Activated CD8-positive, alpha-beta T cell treated with anti-CD3 and anti-CD28 coated beads for 36 hours (primary cell): Measurements from ENCODE around the gene SH3GLB2. TPM values are rescaled to one million over a fixed set of nuclear protein-coding genes. Genes with fewer than 3 reads are reported as not detected.

Source experiments
- ATAC-seq: fragments of 200-7000 bp; cut with Tn5 transposase; one replicate; pipeline ENCODE4 v1.10.0; 2021; ENCODE audit warnings: mild to moderate bottlenecking, moderate library complexity
- CTCF ChIA-PET: fragments of 350-600 bp; sonication (Branson Sonifier 250); formaldehyde crosslinking; loops from one replicate; lab custom pipeline; 2021; ENCODE audit warnings: antibody characterized with exemption; lab: Charles Lee
- POLR2A ChIA-PET: fragments of 350-600 bp; sonication (Branson Sonifier 250); formaldehyde crosslinking; loops from one replicate; lab custom pipeline; 2021; ENCODE audit warnings: antibody characterized with exemption; lab: Charles Lee
- DNase-seq: peaks from one replicate; pipeline ENCODE4 v3.0.0-alpha.2; 2020
- H3K27ac Mint-ChIP-seq: one replicate; pipeline ENCODE4 v1.8.0; 2021; ENCODE audit warnings: mild to moderate bottlenecking, mixed read lengths
- H3K27me3 Mint-ChIP-seq: one replicate; pipeline ENCODE4 v1.8.0; 2021; ENCODE audit warnings: mixed read lengths
- H3K36me3 Mint-ChIP-seq: one replicate; pipeline ENCODE4 v1.8.0; 2021; ENCODE audit warnings: low read depth, mixed read lengths
- H3K4me1 Mint-ChIP-seq: one replicate; pipeline ENCODE4 v1.8.0; 2021; ENCODE audit warnings: low read depth, mixed read lengths
- H3K4me3 Mint-ChIP-seq: one replicate; pipeline ENCODE4 v1.8.0; 2021; ENCODE audit warnings: mild to moderate bottlenecking, moderate library complexity, mixed read lengths
- H3K9me3 Mint-ChIP-seq: one replicate; pipeline ENCODE4 v1.8.0; 2021; ENCODE audit warnings: mixed read lengths
- intact Hi-C: fragments of 100-400 bp; cut with micrococcal nuclease; formaldehyde crosslinking; loops from one replicate; pipeline ENCODE4 v1.10.0; 2022
- total RNA-seq, 2 experiments: library from RNA; stranded (reverse); gene quantifications; one replicate each; pipeline ENCODE4 v1.2.3, GENCODE V29; 2021
- TF ChIP-seq, protein P1 (sequence below): fragments of 200-600 bp; IDR thresholded peaks from one replicate; pipeline ENCODE4 v1.8.0; 2022; ENCODE audit warnings: antibody characterized with exemption, mild to moderate bottlenecking

Gene SH3GLB2
- total RNA-seq, 2 experiments from 2014 or later: 49.3 to 50.8 TPM

DNA sequence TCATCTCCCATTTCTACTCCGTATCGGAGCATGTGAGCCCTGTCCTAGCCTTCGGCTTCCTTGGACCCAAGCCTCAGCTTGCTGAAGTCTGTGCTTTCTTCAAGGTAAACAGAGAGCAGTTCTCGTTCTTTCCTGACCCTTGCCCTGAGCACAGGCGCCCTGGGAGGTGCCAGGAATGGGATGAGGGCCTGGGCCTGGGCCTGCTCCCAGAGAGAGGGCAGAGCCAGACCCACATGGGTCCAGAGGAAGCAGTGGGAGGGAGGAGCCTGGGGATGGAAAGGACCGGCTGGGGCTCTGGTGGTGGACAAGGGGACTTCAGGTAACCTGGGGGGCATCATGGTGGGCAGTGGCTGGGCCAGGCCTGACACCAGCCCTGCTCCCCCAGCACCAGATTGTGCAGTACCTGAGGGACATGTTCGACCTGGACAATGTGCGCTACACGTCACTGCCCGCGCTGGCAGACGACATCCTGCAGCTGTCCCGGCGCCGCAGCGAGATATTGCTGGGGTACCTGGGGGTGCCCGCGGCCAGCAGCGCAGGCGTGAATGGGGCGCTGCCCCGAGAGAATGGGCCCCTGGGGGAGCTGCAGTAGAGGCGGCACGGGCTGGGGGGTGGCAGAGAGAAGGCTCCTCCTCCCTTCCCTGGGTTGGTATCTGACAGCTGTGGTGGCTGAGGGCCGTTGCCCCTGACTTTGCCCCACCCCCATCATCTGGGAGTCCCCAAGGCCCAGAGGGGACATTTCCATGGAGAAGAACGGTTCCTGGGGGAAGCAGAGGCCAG, 41.9 kb upstream of the SH3GLB2 start:
- peak overlapping the region; percentile 62 for H3K4me3 Mint-ChIP-seq
- no peak for ATAC-seq
- H3K36me3 Mint-ChIP-seq: peaks cover 16% of the 10 kb centered on the region
- ChIA-PET POLR2A (interaction anchor here (1.4 to 1.5 kb wide), 3 partner anchors 10 to 42 kb away, joined by 3 to 5 read pairs (median 4); partner anchors contain the start of genes DOLPP1 and SH3GLB2), CTCF (interaction anchor here (1.8 kb wide), 1 partner anchor 11 kb away, joined by 5 read pairs; the partner anchor contains the start of gene DOLPP1)
- no peak for DNase-seq
- intact Hi-C loops: no loop called here
- H3K9me3 Mint-ChIP-seq: no peaks in the 10 kb centered on the region
- peaks cover 45% of the 10 kb centered on the region for H3K4me1 Mint-ChIP-seq
- H3K27ac Mint-ChIP-seq: peak overlapping the region; percentile 85
- H3K27me3 Mint-ChIP-seq: no peaks in the 10 kb centered on the region
- TF ChIP-seq, protein P1, sequence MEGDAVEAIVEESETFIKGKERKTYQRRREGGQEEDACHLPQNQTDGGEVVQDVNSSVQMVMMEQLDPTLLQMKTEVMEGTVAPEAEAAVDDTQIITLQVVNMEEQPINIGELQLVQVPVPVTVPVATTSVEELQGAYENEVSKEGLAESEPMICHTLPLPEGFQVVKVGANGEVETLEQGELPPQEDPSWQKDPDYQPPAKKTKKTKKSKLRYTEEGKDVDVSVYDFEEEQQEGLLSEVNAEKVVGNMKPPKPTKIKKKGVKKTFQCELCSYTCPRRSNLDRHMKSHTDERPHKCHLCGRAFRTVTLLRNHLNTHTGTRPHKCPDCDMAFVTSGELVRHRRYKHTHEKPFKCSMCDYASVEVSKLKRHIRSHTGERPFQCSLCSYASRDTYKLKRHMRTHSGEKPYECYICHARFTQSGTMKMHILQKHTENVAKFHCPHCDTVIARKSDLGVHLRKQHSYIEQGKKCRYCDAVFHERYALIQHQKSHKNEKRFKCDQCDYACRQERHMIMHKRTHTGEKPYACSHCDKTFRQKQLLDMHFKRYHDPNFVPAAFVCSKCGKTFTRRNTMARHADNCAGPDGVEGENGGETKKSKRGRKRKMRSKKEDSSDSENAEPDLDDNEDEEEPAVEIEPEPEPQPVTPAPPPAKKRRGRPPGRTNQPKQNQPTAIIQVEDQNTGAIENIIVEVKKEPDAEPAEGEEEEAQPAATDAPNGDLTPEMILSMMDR: no peak

DNA sequence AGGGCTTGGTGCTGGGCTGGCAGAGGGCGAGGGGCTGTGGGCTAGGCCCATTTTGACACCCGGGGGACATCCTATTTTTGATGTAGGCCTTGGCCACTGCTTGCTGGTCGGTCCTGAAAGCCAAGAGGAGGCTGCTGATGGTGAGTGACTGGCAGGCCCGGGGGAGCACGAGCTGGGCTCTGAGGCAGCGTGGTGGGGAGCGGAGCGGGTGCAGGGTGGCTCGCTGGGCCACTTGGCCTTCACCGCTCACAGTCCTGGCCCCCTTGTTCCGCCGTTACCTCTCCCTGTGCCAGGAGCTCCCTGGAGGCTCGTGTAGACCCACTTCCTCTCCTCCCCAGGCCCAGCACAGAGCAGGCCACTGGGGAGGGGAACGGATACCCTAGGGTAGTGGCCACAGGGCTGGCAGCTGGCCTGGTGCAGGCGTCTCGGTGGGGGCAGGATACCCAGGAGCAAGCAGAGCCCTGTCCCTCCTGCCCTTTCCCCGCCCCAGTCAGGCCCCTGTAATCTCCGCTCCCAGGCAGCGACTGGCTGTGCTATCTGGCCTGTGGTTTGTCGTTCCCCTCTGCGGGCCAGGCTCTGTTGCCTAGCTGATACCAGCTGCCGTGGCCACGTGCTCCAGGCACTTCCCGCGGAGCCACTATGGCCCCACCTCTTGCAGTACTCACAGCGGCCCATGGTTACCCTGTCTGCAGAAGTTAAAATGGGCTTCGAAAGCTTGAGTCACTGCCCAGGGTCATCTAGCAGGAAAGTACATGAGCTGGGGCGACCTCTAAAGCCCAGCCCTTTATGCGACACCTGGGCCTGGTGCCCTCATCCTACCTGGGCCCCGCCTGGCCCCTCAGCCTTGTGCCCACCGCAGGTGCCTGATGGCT, 41.1 kb upstream of the SH3GLB2 start:
- Mint-ChIP-seq H3K27me3 (no peaks in the 10 kb centered on the region), H3K27ac (peak overlapping the region; percentile 85), H3K9me3 (no peaks in the 10 kb centered on the region), H3K4me3 (peak overlapping the region; percentile 62), H3K36me3 (peaks cover 18% of the 10 kb centered on the region), H3K4me1 (peaks cover 43% of the 10 kb centered on the region)
- ChIA-PET POLR2A (interaction anchor here (0.8 to 1.5 kb wide), 7 partner anchors 10 to 45 kb away, joined by 3 to 5 read pairs (median 3); partner anchors contain the start of genes DOLPP1 and SH3GLB2), CTCF (interaction anchor here (1.3 to 1.8 kb wide), 2 partner anchors 12 to 41 kb away, joined by 3 to 5 read pairs; partner anchors contain the start of genes DOLPP1 and SH3GLB2)
- TF ChIP-seq, protein P1: no peak
- ATAC-seq (peak; percentile 92), DNase-seq (peak; percentile 87)
- intact Hi-C loops: no loop called here

DNA sequence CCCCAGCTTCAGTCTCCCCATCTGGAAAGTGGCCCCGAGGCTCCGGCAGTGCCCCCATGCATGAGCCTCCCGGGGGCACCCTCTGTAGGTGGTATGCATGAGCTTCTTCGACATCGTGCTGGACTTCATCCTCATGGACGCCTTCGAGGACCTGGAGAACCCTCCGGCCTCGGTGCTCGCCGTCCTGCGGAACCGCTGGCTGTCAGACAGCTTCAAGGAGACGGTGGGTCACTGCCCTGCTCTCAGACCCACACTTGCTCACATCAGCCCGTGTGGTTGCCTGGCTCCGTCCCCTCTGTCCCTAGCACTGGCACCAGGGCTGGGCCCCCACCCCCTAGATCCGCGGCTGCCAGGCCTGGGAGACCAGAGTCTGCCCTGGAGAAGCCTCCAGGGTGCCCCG, 40.0 kb upstream of the SH3GLB2 start:
- intact Hi-C loops: no loop called here
- TF ChIP-seq, protein P1: no peak
- POLR2A ChIA-PET: interaction anchor here (0.8 to 1.3 kb wide), 4 partner anchors 12 to 572 kb away, joined by 3 to 5 read pairs (median 4); partner anchors contain the start of gene PTPA
- no peak for ATAC-seq
- no peak for DNase-seq
- Mint-ChIP-seq H3K4me1 (peaks cover 37% of the 10 kb centered on the region), H3K27ac (peak overlapping the region; percentile 85), H3K36me3 (peaks cover 19% of the 10 kb centered on the region), H3K9me3 (no peaks in the 10 kb centered on the region), H3K27me3 (no peaks in the 10 kb centered on the region), H3K4me3 (peak overlapping the region; percentile 62)
- CTCF ChIA-PET: interaction anchor here (1.1 to 1.8 kb wide), 3 partner anchors 12 to 40 kb away, joined by 3 to 6 read pairs (median 5); partner anchors contain the start of genes DOLPP1 and SH3GLB2

DNA sequence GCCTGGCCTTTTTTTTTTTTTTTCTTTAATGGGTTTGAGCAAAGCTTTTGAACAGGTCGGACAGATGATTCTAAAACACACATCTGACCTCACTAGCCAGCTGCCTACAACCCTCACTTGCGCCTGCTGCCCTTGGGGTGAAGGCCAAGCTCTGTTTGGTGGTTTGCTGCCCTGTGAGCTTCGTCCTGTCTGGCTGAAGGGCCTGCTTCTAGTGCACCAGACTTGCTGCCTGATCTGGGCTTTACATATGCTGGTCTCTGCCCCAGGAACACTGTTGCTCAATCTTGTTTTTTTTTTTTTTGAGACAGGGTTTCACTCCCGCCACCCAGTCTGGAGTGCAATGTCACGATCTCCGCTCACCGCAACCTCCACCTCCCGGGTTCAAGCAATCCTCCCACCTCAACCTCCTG, 36.4 kb upstream of the SH3GLB2 start:
- CTCF ChIA-PET: no interaction called here
- H3K4me3 Mint-ChIP-seq: no peak overlapping the region
- no peaks in the 10 kb centered on the region for H3K9me3 Mint-ChIP-seq
- peaks cover 14% of the 10 kb centered on the region for H3K4me1 Mint-ChIP-seq
- intact Hi-C loops: no loop called here
- TF ChIP-seq, protein P1: no peak
- no peaks in the 10 kb centered on the region for H3K27me3 Mint-ChIP-seq
- peaks cover 21% of the 10 kb centered on the region for H3K36me3 Mint-ChIP-seq
- no peak for ATAC-seq
- POLR2A ChIA-PET: interaction anchor here (2.3 kb wide), 1 partner anchor 17 kb away, joined by 6 read pairs; no protein-coding TSS in a partner anchor
- H3K27ac Mint-ChIP-seq: no peak overlapping the region
- no peak for DNase-seq
